GM12801 (cell line): ENCODE results near the gene FGF3.

Experiments
- CTCF ChIP-seq: IDR thresholded peaks from one replicate; pipeline ENCODE4 v1.5.1; 2011; ENCODE audit warnings: control low read depth; ENCODE audit not compliant: insufficient read length; ENCODE audit errors: extremely low read depth

The FGF3 gene

GRCh38 chr11:69807106-69807815, 12.0 kb downstream of the FGF3 start:
- no peak for TF ChIP-seq CTCF

- TF ChIP-seq CTCF = no peak
Observed at GRCh38 chr11:69804769-69805508, 14.3 kb downstream of the FGF3 start.

GRCh38 chr11:69803604-69804218, 15.5 kb downstream of the FGF3 start:
- no peak for TF ChIP-seq CTCF

GRCh38 chr11:69803022-69803421, 16.2 kb downstream of the FGF3 start:
- TF ChIP-seq CTCF = no peak

GRCh38 chr11:69802590-69802989, 16.6 kb downstream of the FGF3 start:
- TF ChIP-seq CTCF = no peak

GRCh38 chr11:69801513-69802335, 17.5 kb downstream of the FGF3 start:
- no peak for TF ChIP-seq CTCF

- no peak for TF ChIP-seq CTCF
Observed at GRCh38 chr11:69800278-69800677, 18.9 kb downstream of the FGF3 start.
